ENCODE data around the gene VOPP1.

The VOPP1 gene

GRCh38 chr7:55498770-55499169 lies 73.5 kb downstream of the VOPP1 start:
- no peak for DNase-seq (ENCODE audit: low read depth)
- no peak overlapping the region for H3K4me3 ChIP-seq (ENCODE audit: low read depth, low read length)
- TF ChIP-seq, protein P1, sequence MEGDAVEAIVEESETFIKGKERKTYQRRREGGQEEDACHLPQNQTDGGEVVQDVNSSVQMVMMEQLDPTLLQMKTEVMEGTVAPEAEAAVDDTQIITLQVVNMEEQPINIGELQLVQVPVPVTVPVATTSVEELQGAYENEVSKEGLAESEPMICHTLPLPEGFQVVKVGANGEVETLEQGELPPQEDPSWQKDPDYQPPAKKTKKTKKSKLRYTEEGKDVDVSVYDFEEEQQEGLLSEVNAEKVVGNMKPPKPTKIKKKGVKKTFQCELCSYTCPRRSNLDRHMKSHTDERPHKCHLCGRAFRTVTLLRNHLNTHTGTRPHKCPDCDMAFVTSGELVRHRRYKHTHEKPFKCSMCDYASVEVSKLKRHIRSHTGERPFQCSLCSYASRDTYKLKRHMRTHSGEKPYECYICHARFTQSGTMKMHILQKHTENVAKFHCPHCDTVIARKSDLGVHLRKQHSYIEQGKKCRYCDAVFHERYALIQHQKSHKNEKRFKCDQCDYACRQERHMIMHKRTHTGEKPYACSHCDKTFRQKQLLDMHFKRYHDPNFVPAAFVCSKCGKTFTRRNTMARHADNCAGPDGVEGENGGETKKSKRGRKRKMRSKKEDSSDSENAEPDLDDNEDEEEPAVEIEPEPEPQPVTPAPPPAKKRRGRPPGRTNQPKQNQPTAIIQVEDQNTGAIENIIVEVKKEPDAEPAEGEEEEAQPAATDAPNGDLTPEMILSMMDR (IDR thresholded peaks at IDR 0.05; ENCODE audit: control insufficient read depth, extremely low read depth, insufficient read depth), result no peak

GRCh38 chr7:55498142-55498541 lies 74.2 kb downstream of the VOPP1 start:
- H3K4me3 ChIP-seq (ENCODE audit: low read depth, low read length), result no peak overlapping the region
- TF ChIP-seq, protein P1 (IDR thresholded peaks at IDR 0.05; ENCODE audit: control insufficient read depth, extremely low read depth, insufficient read depth), result no peak
- DNase-seq (ENCODE audit: low read depth), result no peak

DNA sequence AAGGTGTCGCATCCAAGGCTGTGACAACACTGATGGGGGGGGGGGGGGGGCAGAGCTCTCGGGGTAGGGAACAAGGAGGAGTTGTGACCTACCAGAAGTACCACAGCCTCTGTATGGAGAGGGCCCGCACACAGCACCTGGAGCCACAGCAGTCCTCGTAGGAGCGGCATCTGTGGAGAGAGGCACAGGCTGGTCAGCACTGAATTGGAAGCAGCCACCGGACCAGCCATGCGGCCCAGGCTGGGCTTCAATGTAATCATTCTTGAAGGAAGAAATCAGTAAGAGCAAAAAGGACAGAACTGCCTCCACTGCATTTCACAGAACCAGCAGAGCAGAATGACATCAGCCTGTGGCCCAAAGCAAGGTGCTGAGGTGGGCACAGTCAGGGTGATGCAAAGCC lies 74.8 kb downstream of the VOPP1 start:
- DNase-seq (ENCODE audit: low read depth), result no peak
- H3K4me3 ChIP-seq (ENCODE audit: low read depth, low read length), result no peak overlapping the region
- TF ChIP-seq, protein P1 (IDR thresholded peaks at IDR 0.05; ENCODE audit: control insufficient read depth, extremely low read depth, insufficient read depth), result no peak

GRCh38 chr7:55496906-55497305 lies 75.4 kb downstream of the VOPP1 start:
- TF ChIP-seq, protein P1 (IDR thresholded peaks at IDR 0.05; ENCODE audit: control insufficient read depth, extremely low read depth, insufficient read depth), result no peak

DNA sequence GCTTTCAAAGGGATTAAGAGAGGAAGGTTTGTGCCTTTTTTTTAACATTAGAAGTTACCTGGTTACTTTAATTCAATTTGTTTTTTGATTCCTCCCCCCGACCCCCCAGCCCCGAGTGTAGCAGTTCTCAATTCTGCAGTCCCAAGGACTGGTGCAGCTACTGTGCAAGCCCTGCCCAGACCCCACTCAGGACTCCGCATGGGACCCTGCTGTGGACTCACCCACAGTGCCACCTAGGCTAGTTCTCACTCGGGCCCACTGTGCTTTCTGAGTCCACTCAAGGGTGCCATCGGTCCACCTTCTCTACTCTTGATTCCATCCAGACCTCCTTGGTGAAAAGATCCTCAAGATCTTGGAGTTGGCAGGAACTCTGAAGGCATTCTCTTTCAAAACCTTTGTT lies 77.4 kb downstream of the VOPP1 start:
- no peak for DNase-seq (ENCODE audit: low read depth)
- TF ChIP-seq, protein P1 (IDR thresholded peaks at IDR 0.05; ENCODE audit: control insufficient read depth, extremely low read depth, insufficient read depth), result no peak
- H3K4me3 ChIP-seq (ENCODE audit: low read depth, low read length), result no peak overlapping the region

More at GRCh38 chr7:55496906-55497305, 75.4 kb downstream of the VOPP1 start:
- no peak for DNase-seq (ENCODE audit: low read depth)
- no peak overlapping the region for H3K4me3 ChIP-seq (ENCODE audit: low read depth, low read length)

- TF ChIP-seq, protein P1 (IDR thresholded peaks at IDR 0.05; ENCODE audit: control insufficient read depth, extremely low read depth, insufficient read depth), result no peak
- no peak overlapping the region for H3K4me3 ChIP-seq (ENCODE audit: low read depth, low read length)
- no peak for DNase-seq (ENCODE audit: low read depth)
These were observed 78.9 kb downstream of the VOPP1 start for GRCh38 chr7:55493408-55493807.

DNA sequence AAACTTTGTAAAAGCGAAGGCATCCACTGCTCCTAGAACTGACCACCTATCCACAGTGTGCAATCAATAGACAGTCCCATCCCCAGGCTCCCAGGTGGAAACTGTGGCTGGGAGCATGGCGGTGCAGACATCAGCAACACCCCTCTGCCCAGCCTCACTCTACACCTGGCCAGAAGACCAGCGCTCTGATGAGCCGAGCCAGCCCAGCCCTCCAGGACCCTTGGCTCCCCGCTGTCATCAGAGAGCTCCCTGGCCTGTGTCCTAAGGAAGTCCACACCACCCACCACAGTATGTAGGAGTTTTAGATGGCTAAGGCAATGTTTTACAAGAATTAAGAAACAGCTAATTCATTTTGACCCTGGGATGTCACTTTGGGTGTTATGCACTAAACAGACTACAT lies 81.0 kb downstream of the VOPP1 start:
- DNase-seq (ENCODE audit: low read depth), result no peak
- TF ChIP-seq, protein P1 (IDR thresholded peaks at IDR 0.05; ENCODE audit: control insufficient read depth, extremely low read depth, insufficient read depth), result no peak
- no peak overlapping the region for H3K4me3 ChIP-seq (ENCODE audit: low read depth, low read length)
